BLaER1 (cell line): ENCODE results near the gene TMCO4.

Experiments
- H3K27ac ChIP-seq: shearing (Covaris generic); formaldehyde crosslinking; 2 replicates; pipeline ENCODE4 v1.8.1; 2022
- H3K27me3 ChIP-seq: shearing (Covaris generic); formaldehyde crosslinking; 2 replicates; pipeline ENCODE4 v1.8.1; 2022
- H3K36me3 ChIP-seq: shearing (Covaris generic); formaldehyde crosslinking; 2 replicates; pipeline ENCODE4 v1.8.1; 2022
- H3K4me1 ChIP-seq: shearing (Covaris generic); formaldehyde crosslinking; 2 replicates; pipeline ENCODE4 v1.8.1; 2022
- H3K4me2 ChIP-seq: shearing (Covaris generic); formaldehyde crosslinking; 2 replicates; pipeline ENCODE4 v1.8.1; 2022
- H3K4me3 ChIP-seq: shearing (Covaris generic); formaldehyde crosslinking; 2 replicates; pipeline ENCODE4 v1.8.1; 2022
- H3K9ac ChIP-seq: shearing (Covaris generic); formaldehyde crosslinking; 2 replicates; pipeline ENCODE4 v1.8.1; 2022
- H3K9me3 ChIP-seq: shearing (Covaris generic); formaldehyde crosslinking; 2 replicates; pipeline ENCODE4 v1.8.1; 2022
- H4K20me1 ChIP-seq: shearing (Covaris generic); formaldehyde crosslinking; 2 replicates; pipeline ENCODE4 v1.8.1; 2022
- Cebpa-rat ChIP-seq: shearing (Covaris generic); IDR thresholded peaks from 2 replicates; pipeline ENCODE4 v1.8.1; 2022

Gene TMCO4

GRCh38 chr1:19743180-19743579, 56.5 kb downstream of the TMCO4 start:
- H3K4me2 ChIP-seq = no peak overlapping the region
- H4K20me1 ChIP-seq = no peaks in the 10 kb centered on the region
- peaks cover 63% of the 10 kb centered on the region for H3K36me3 ChIP-seq
- H3K27me3 ChIP-seq = no peaks in the 10 kb centered on the region
- no peaks in the 10 kb centered on the region for H3K9me3 ChIP-seq
- no peak overlapping the region for H3K27ac ChIP-seq
- H3K4me3 ChIP-seq = no peak overlapping the region
- H3K4me1 ChIP-seq = no peaks in the 10 kb centered on the region
- no peak for TF ChIP-seq Cebpa-rat
- H3K9ac ChIP-seq = no peak overlapping the region

GRCh38 chr1:19739628-19740027, 60.1 kb downstream of the TMCO4 start:
- Histone ChIP-seq H3K27me3 (no peaks in the 10 kb centered on the region), H3K36me3 (peaks cover 44% of the 10 kb centered on the region), H4K20me1 (no peaks in the 10 kb centered on the region), H3K4me3 (no peak overlapping the region), H3K9me3 (no peaks in the 10 kb centered on the region), H3K27ac (no peak overlapping the region), H3K4me2 (no peak overlapping the region), H3K9ac (no peak overlapping the region), H3K4me1 (no peaks in the 10 kb centered on the region)
- no peak for TF ChIP-seq Cebpa-rat

- H3K4me2 ChIP-seq = no peak overlapping the region
- no peaks in the 10 kb centered on the region for H3K9me3 ChIP-seq
- no peaks in the 10 kb centered on the region for H3K27me3 ChIP-seq
- peaks cover 41% of the 10 kb centered on the region for H3K36me3 ChIP-seq
- H3K4me1 ChIP-seq = no peaks in the 10 kb centered on the region
- no peak overlapping the region for H3K4me3 ChIP-seq
- no peak overlapping the region for H3K9ac ChIP-seq
- H4K20me1 ChIP-seq = no peaks in the 10 kb centered on the region
- H3K27ac ChIP-seq = no peak overlapping the region
- no peak for TF ChIP-seq Cebpa-rat
Observed at GRCh38 chr1:19738669-19739068, 61.0 kb downstream of the TMCO4 start.

GRCh38 chr1:19738076-19738475, 61.6 kb downstream of the TMCO4 start:
- H3K36me3 ChIP-seq = peaks cover 43% of the 10 kb centered on the region
- H3K4me1 ChIP-seq = no peaks in the 10 kb centered on the region
- TF ChIP-seq Cebpa-rat = no peak
- H3K27me3 ChIP-seq = no peaks in the 10 kb centered on the region
- no peak overlapping the region for H3K4me2 ChIP-seq
- no peaks in the 10 kb centered on the region for H3K9me3 ChIP-seq
- H3K9ac ChIP-seq = no peak overlapping the region
- no peak overlapping the region for H3K27ac ChIP-seq
- H4K20me1 ChIP-seq = no peaks in the 10 kb centered on the region
- no peak overlapping the region for H3K4me3 ChIP-seq

GRCh38 chr1:19737104-19737825, 62.5 kb downstream of the TMCO4 start:
- Histone ChIP-seq H3K4me3 (no peak overlapping the region), H3K4me1 (no peaks in the 10 kb centered on the region), H3K4me2 (no peak overlapping the region), H4K20me1 (no peaks in the 10 kb centered on the region), H3K27me3 (no peaks in the 10 kb centered on the region), H3K9ac (no peak overlapping the region), H3K27ac (no peak overlapping the region), H3K9me3 (no peaks in the 10 kb centered on the region), H3K36me3 (peaks cover 47% of the 10 kb centered on the region)
- no peak for TF ChIP-seq Cebpa-rat

- no peaks in the 10 kb centered on the region for H3K27me3 ChIP-seq
- H3K4me2 ChIP-seq = no peak overlapping the region
- no peak overlapping the region for H3K9ac ChIP-seq
- TF ChIP-seq Cebpa-rat = no peak
- peaks cover 54% of the 10 kb centered on the region for H3K36me3 ChIP-seq
- H4K20me1 ChIP-seq = no peaks in the 10 kb centered on the region
- H3K4me3 ChIP-seq = no peak overlapping the region
- peaks cover under 1% of the 10 kb centered on the region for H3K9me3 ChIP-seq
- no peak overlapping the region for H3K27ac ChIP-seq
- no peaks in the 10 kb centered on the region for H3K4me1 ChIP-seq
Observed at GRCh38 chr1:19735440-19736127, 64.1 kb downstream of the TMCO4 start.

- H3K27me3 ChIP-seq = no peaks in the 10 kb centered on the region
- no peak overlapping the region for H3K9ac ChIP-seq
- no peak overlapping the region for H3K4me3 ChIP-seq
- no peak overlapping the region for H3K27ac ChIP-seq
- no peak overlapping the region for H3K4me2 ChIP-seq
- no peaks in the 10 kb centered on the region for H3K4me1 ChIP-seq
- TF ChIP-seq Cebpa-rat = no peak
- H4K20me1 ChIP-seq = no peaks in the 10 kb centered on the region
- H3K36me3 ChIP-seq = peaks cover 51% of the 10 kb centered on the region
- peaks cover 9% of the 10 kb centered on the region for H3K9me3 ChIP-seq
Observed at GRCh38 chr1:19734472-19734999, 65.2 kb downstream of the TMCO4 start.

GRCh38 chr1:19734056-19734455, 65.7 kb downstream of the TMCO4 start:
- Histone ChIP-seq H3K27me3 (no peaks in the 10 kb centered on the region), H3K27ac (no peak overlapping the region), H3K4me2 (no peak overlapping the region), H3K9me3 (peaks cover 9% of the 10 kb centered on the region), H3K4me1 (no peaks in the 10 kb centered on the region), H3K9ac (no peak overlapping the region), H3K4me3 (no peak overlapping the region), H4K20me1 (no peaks in the 10 kb centered on the region), H3K36me3 (peaks cover 50% of the 10 kb centered on the region)
- TF ChIP-seq Cebpa-rat = no peak

GRCh38 chr1:19733615-19734014, 66.1 kb downstream of the TMCO4 start:
- Histone ChIP-seq H3K4me2 (no peak overlapping the region), H3K36me3 (peaks cover 53% of the 10 kb centered on the region), H3K27me3 (no peaks in the 10 kb centered on the region), H3K9ac (no peak overlapping the region), H4K20me1 (no peaks in the 10 kb centered on the region), H3K9me3 (peaks cover 9% of the 10 kb centered on the region), H3K4me1 (no peaks in the 10 kb centered on the region), H3K4me3 (no peak overlapping the region), H3K27ac (no peak overlapping the region)
- TF ChIP-seq Cebpa-rat = no peak

GRCh38 chr1:19731311-19731821, 68.3 kb downstream of the TMCO4 start:
- TF ChIP-seq Cebpa-rat = no peak
- Histone ChIP-seq H3K4me2 (no peak overlapping the region), H3K4me1 (no peaks in the 10 kb centered on the region), H4K20me1 (no peaks in the 10 kb centered on the region), H3K4me3 (no peak overlapping the region), H3K36me3 (peaks cover 73% of the 10 kb centered on the region), H3K27ac (no peak overlapping the region), H3K27me3 (no peaks in the 10 kb centered on the region), H3K9me3 (peaks cover 9% of the 10 kb centered on the region), H3K9ac (no peak overlapping the region)
